GM12872 (cell line): Measurements from ENCODE around the gene RAD51B.

Experiments used
- TF ChIP-seq, protein P1 (sequence below): IDR thresholded peaks from 3 replicates; pipeline ENCODE4 v1.5.1; 2011; ENCODE audit warnings: low read depth, mild to moderate bottlenecking, low read length, moderate library complexity; ENCODE audit not compliant: insufficient read depth

Gene RAD51B

DNA sequence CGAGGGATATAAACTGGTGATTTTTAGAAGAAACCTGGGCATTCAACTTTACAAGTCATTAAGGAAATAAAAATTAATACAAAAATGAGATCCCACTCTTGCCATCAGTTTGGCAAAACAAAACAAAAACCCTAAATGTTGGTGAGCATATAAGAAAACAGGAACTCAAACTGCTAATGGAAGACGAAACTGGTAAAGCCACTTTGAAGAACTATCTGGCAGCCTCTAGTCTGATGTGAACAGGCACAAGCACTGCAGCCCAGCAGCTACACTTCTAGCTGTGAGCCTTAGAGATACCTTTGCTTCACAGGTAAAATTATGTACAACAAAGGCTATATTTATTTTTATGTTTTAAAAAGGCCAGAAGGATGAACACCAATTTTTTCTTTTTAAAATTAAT lies 513.7 kb downstream of the RAD51B start:
- TF ChIP-seq, protein P1, sequence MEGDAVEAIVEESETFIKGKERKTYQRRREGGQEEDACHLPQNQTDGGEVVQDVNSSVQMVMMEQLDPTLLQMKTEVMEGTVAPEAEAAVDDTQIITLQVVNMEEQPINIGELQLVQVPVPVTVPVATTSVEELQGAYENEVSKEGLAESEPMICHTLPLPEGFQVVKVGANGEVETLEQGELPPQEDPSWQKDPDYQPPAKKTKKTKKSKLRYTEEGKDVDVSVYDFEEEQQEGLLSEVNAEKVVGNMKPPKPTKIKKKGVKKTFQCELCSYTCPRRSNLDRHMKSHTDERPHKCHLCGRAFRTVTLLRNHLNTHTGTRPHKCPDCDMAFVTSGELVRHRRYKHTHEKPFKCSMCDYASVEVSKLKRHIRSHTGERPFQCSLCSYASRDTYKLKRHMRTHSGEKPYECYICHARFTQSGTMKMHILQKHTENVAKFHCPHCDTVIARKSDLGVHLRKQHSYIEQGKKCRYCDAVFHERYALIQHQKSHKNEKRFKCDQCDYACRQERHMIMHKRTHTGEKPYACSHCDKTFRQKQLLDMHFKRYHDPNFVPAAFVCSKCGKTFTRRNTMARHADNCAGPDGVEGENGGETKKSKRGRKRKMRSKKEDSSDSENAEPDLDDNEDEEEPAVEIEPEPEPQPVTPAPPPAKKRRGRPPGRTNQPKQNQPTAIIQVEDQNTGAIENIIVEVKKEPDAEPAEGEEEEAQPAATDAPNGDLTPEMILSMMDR, result no peak

DNA sequence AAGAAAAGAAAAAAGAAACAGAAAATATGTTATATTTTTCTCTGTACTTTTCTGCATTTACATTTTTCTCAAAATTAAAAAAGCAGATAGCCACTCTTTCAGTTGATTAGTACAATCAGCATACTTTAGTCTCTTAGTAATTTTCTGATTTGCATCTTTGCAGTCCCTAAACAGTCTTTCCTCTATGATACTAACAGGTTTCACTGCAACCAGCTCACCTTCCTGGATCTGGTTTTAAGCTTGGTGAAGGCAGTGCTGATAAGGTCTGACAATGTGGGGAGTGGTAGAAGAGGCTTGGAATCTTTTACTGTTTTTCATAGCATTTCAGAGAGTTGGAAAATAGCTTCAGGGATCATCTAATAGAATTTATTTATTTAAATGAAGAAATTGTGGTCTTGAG lies 515.7 kb downstream of the RAD51B start:
- TF ChIP-seq, protein P1, result no peak

DNA sequence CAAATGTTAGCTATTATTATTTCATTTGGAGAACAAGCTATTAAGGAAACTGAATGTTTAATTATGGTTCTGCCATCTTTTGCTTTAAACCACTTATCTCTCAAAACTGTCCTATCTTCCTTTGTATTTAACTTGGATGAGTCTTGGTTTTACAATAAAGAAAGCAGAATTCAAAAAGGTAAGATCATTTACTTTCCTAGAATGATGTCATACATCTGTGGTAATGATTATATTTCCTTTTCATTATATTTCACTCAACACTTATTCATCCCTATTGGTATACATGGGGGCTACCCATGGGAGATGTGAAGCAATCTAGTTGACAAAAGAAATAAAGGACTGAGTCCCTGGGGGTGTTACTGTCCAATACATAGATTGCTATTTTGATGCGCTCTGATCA lies 516.6 kb downstream of the RAD51B start:
- TF ChIP-seq, protein P1, result no peak

DNA sequence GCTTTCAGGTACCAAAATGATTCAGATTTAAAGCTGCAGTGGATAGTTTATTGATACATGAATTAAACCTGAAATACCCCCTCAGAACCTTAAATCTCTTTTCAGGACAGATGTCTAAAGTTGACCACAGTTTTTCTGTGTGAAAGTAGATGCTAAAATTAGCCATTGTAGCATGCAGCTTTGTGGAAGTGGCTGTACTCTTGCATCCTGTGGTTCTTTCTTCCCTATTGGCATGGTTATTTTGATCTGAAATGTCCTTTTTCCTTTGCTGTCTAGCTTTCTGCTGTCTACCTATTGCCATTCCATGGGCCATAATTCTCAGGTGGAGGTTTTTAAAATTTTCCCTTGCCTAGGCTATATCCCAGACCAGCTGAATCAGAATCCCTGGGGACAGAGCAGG lies 517.7 kb downstream of the RAD51B start:
- TF ChIP-seq, protein P1, result no peak

DNA sequence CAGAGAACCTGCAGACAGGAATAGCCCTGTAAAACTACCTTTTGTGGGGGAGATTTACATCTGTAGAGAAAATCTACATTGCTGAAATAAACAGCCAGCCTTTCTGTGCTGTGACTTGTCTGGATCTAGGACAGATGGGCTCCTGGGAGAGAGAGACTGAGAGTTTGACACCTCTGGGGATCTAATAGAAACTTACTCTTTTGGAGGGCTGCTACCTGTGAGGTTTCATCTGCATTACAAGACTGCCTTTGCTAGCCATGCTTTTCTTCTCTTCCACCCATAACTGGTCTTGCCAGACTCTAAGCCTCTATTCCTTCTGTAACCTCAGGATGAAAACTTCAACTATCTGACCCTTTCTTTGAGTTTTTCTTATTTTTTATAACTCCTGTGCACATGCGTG lies 520.7 kb downstream of the RAD51B start:
- TF ChIP-seq, protein P1, result no peak

DNA sequence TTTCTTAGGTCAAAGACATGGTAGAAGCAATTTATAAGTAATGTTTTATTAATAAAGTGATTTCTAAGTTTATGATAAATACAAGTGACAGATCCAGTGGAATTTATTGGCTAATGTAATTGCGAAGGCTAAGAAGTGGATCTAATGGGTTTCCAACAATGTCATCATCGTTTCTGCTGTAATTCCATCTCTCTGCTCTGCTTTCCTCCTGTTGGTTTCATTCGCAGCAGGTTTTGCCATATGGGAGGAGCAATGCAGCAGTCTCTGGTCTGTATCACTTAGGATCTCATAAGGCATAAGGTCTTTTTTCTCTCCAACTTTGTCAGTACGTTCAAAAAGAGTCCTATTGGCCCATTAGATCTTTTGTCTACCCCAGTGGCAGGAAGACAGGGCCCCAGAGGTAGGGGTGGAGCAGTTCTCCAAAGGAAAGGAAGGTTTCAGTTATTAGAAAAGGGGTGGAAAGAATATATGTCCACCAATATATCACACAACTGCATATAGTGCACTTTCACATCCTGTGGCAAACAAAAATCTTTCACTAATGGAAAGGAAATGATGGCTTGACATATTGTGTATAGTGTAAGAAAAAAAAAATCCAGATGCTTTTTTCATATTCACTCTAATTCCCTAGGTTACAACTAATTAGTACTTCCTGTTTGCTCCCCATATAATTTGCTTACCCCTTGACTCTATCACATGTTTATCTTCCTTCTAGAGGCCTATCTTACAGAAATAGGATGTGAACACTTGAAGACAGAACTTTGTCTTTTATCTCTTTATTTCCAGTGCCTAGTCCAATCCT lies 522.0 kb downstream of the RAD51B start:
- TF ChIP-seq, protein P1, result no peak

DNA sequence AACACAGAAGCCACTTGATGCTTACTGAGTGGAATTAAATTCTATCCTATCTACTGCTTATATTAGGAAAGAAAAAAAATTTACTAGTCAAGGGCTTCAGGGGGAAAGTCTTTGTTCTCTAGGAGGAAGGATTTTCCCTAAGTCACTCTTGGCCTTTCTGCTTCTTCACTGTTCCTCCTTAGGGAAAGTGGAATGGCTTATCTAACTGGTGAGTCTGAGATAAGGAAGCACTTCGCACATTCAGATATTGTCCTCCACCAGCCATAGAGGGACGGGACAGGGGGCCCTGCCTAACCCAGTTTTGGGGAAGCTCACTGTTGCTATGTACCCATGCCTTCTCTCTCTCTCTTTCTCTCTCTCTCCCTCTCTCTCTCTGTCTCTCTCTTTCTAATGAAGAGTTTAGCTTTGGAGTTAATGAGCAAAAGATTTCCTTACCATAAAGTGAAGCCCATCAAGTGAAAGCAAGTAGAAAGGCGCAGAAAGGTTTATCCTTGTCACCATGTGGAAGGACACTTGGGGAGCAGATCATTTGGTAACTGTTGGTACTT lies 522.7 kb downstream of the RAD51B start:
- TF ChIP-seq, protein P1, result no peak
